Measurements from ENCODE around the gene FNIP1. TPM values are rescaled to one million over a fixed set of nuclear protein-coding genes. Genes with fewer than 3 reads are reported as not detected.
"Not testable (repeated sequence)": the region's sequence is repeated elsewhere in the genome, so short reads cannot be mapped to it uniquely, and the experiment has no call there.

FNIP1 gene
- total RNA-seq, 3 donors from 2014 or later (not counting 1 experiment from before 2014, with no cell fraction given), result 49.6 to 54.6 (median 50.8) TPM

DNA sequence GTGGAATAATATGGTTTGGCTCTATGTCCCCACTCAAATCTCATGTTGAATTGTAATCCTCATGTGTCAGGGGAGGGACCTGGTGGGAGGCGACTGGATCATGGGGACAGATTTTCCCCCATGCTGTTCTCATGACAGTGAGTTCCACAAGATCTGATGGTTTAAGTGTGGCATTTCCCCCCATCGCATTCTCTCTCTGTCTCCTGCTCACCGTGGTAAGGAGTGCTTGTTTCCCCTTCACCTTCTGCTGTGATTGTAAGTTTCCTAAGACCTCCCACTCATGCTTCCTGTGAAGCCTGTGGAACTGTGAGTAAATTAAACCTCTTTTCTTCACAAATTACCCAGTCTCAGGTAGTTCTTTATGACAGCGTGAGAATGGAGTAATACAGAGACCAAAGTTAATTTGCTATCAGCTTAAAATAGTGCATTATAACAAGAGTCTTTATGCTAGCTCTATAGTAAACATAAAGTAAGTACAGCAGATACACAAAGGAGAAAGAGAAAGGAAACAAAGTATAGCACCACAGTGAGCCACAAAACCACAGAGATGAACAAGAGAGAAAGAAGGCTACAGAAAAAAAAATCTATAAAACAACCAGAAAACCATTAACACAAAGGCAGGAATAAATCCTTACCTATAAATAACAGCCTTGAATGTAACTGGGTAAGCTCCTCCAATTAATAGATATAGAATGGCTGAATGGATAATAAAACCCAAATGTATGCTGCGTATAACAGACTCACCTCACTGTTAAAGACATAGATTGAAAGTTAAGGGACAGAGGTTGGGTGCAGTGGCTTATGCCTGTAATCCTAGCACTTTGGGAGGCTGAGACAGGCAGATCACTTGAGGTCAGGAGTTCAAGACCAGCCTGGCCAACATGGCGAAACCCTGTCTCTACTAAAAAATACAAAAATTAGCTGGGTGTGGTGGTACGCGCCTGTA is 201.5 kb downstream of the FNIP1 start:
- Histone ChIP-seq H3K36me3 (ENCODE audit: control insufficient read depth, insufficient read depth, low read length) (peaks cover 5% of the 10 kb centered on the region), H3K4me3 (ENCODE audit: low read length) (no peak overlapping the region), H3K27ac (ENCODE audit: low read length) (peak overlapping the region; percentile 74), H3K4me1 (ENCODE audit: control insufficient read depth, insufficient read depth, low read length) (peaks cover 20% of the 10 kb centered on the region), H3K27me3 (ENCODE audit: control insufficient read depth, insufficient read depth, low read length) (no peaks in the 10 kb centered on the region), H3K9me3 (ENCODE audit: control insufficient read depth, insufficient read depth, low read length) (no peaks in the 10 kb centered on the region)
- Mint-ChIP-seq H3K27me3 (ENCODE audit: low read depth in 2 of 2) (no peaks in the 10 kb centered on the region), H3K4me3 (peak overlapping the region; percentile 72), H3K27ac (peak overlapping the region; percentile 57 to 80), H3K9me3 (no peaks in the 10 kb centered on the region), H3K36me3 (no peaks in the 10 kb centered on the region), H3K4me1 (peaks cover 36 to 49% of the 10 kb centered on the region in 2 donors)
- DNase-seq, result peak in 1 of 2 donors; percentile 67
- TF ChIP-seq, protein P1, sequence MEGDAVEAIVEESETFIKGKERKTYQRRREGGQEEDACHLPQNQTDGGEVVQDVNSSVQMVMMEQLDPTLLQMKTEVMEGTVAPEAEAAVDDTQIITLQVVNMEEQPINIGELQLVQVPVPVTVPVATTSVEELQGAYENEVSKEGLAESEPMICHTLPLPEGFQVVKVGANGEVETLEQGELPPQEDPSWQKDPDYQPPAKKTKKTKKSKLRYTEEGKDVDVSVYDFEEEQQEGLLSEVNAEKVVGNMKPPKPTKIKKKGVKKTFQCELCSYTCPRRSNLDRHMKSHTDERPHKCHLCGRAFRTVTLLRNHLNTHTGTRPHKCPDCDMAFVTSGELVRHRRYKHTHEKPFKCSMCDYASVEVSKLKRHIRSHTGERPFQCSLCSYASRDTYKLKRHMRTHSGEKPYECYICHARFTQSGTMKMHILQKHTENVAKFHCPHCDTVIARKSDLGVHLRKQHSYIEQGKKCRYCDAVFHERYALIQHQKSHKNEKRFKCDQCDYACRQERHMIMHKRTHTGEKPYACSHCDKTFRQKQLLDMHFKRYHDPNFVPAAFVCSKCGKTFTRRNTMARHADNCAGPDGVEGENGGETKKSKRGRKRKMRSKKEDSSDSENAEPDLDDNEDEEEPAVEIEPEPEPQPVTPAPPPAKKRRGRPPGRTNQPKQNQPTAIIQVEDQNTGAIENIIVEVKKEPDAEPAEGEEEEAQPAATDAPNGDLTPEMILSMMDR (IDR thresholded peaks at IDR 0.05), result no peak
- ATAC-seq, result peak; percentile 84 to 93 (median 84)
- WGBS (ENCODE audit: insufficient coverage), result 65% methylated on average over 5 of the region's 8 CpGs
- intact Hi-C loops (cut with micrococcal nuclease), result loop anchor here (1.0 kb wide), 1 partner anchor 40 kb away; the partner anchor contains the start of gene RAPGEF6

DNA sequence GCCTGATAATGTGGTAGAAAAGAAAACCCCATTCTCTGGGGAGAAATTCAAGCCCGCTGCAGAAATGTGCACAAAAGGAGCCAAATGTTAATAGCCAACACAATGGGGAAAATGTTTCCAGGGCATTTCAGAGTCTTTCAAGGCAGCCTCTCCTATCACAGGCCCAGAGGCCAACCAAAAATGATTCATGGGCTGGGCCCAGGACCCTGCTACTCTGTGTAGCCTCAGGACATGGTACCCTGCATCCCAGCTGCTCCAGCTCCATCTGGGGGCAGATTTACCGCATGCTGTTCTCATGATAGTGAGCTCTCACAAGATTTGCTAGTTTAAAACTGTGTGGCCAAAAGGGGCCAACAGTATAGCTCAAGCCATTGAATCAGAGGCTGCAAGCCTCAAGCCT is 202.9 kb downstream of the FNIP1 start:
- peaks cover 36 to 56% of the 10 kb centered on the region in 2 donors for H3K4me1 Mint-ChIP-seq
- Histone ChIP-seq H3K27me3 (ENCODE audit: control insufficient read depth, insufficient read depth, low read length) (no peaks in the 10 kb centered on the region), H3K4me3 (ENCODE audit: low read length) (no peak overlapping the region), H3K36me3 (ENCODE audit: control insufficient read depth, insufficient read depth, low read length) (no peaks in the 10 kb centered on the region), H3K4me1 (ENCODE audit: control insufficient read depth, insufficient read depth, low read length) (peaks cover 25% of the 10 kb centered on the region), H3K27ac (ENCODE audit: low read length) (no peak overlapping the region), H3K9me3 (ENCODE audit: control insufficient read depth, insufficient read depth, low read length) (no peaks in the 10 kb centered on the region)
- DNase-seq (no peak), ATAC-seq (no peak)
- 90% methylated on average over 2 of the region's 2 CpGs for WGBS (ENCODE audit: insufficient coverage)
- no peaks in the 10 kb centered on the region for H3K27me3 Mint-ChIP-seq (ENCODE audit: low read depth in 2 of 2)
- TF ChIP-seq, protein P1 (IDR thresholded peaks at IDR 0.05), result no peak
- no peaks in the 10 kb centered on the region for H3K36me3 Mint-ChIP-seq
- H3K27ac Mint-ChIP-seq, result peak overlapping the region; percentile 57 to 80
- H3K4me3 Mint-ChIP-seq, result peak overlapping the region; percentile 25
- intact Hi-C loops (cut with micrococcal nuclease), result no loop called here
- no peaks in the 10 kb centered on the region for H3K9me3 Mint-ChIP-seq

DNA sequence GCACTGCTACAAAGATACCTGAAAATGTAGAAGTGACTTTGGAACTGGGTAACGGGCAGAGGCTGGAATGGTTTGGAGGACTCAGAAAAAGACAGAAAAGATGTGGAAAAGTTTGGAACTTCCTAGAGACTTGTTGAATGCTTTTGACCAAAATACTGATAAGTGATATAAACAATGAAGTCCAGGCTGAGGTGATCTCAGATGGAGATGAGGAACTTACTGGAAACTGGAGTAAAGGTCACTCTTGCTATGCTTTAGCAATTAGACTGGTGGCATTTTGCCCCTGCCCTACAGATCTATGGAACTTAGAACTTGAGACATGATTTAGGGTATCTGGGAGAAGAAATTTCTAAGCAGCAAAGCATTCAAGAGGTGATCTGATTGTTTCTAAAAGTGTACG is 203.4 kb downstream of the FNIP1 start:
- H3K4me1 ChIP-seq (ENCODE audit: control insufficient read depth, insufficient read depth, low read length), result peaks cover 25% of the 10 kb centered on the region
- H3K27ac Mint-ChIP-seq, result peak overlapping the region; percentile 57 to 80
- H3K4me3 ChIP-seq (ENCODE audit: low read length); H3K27me3 Mint-ChIP-seq (ENCODE audit: low read depth in 2 of 2); ATAC-seq; H3K27me3 ChIP-seq (ENCODE audit: control insufficient read depth, insufficient read depth, low read length); H3K36me3 ChIP-seq (ENCODE audit: control insufficient read depth, insufficient read depth, low read length); H3K9me3 Mint-ChIP-seq; H3K36me3 Mint-ChIP-seq; H3K9me3 ChIP-seq (ENCODE audit: control insufficient read depth, insufficient read depth, low read length); DNase-seq; intact Hi-C loops (cut with micrococcal nuclease); H3K27ac ChIP-seq (ENCODE audit: low read length): not testable (repeated sequence)
- peaks cover 36 to 52% of the 10 kb centered on the region in 2 donors for H3K4me1 Mint-ChIP-seq
- peak overlapping the region; percentile 14 for H3K4me3 Mint-ChIP-seq
- WGBS (ENCODE audit: insufficient coverage), result 88% methylated on average over 2 of the region's 2 CpGs

Other genes with a start within 250 kb of the FNIP1 start
- 10 to 100 TPM; 30.1 to 61.0 (median 42.1) TPM for gene RAPGEF6, start 161.8 kb downstream of the FNIP1 start, total RNA-seq
- gene MEIKIN, start 148.6 kb upstream of the FNIP1 start, total RNA-seq, result 1 to 10 TPM in 1 of 3 donors, not detected in 2; 1.1 TPM
- 1 to 10 TPM; 2.1 to 2.2 (median 2.2) TPM for gene ACSL6, start 214.6 kb upstream of the FNIP1 start, total RNA-seq

Measured in natural killer cell (primary cell).